SK-N-MC (cell line): ENCODE results near the gene DPY30.

ENCODE experiments used
- EZH2 ChIP-seq: fragments of 200-600 bp; sonication (generic); IDR thresholded peaks from one replicate; pipeline ENCODE4 v1.6.1; 2017; ENCODE audit warnings: antibody characterized with exemption
- FOXP2 ChIP-seq: optimal IDR thresholded peaks from 2 replicates; pipeline ENCODE3; 2011; ENCODE audit warnings: mild to moderate bottlenecking, moderate library complexity; ENCODE audit not compliant: insufficient read depth; ENCODE audit errors: extremely low read length, control extremely low read depth
- POLR2AphosphoS5 ChIP-seq: IDR thresholded peaks from 2 replicates; pipeline ENCODE4 v1.6.1; 2012; ENCODE audit warnings: mild to moderate bottlenecking, low read depth, low read length, borderline replicate concordance

- TF ChIP-seq EZH2 (no peak), POLR2AphosphoS5 (no peak), FOXP2 (no peak)
Measured at GRCh38 chr2:31983762-31984467, 55.7 kb downstream of the DPY30 start.
